BE2C (cell line): ENCODE data around the gene CISD3.

Source experiments
- DNase-seq: peaks from one replicate; pipeline ENCODE4 v3.0.0-alpha.2; 2020
- H3K27me3 ChIP-seq: fragments of 250-450 bp; sonication (Bioruptor Pico); 2 replicates; pipeline ENCODE4 v1.5.1; 2020; ENCODE audit warnings: mild to moderate bottlenecking
- H3K36me3 ChIP-seq: fragments of 250-450 bp; sonication (Bioruptor Pico); 2 replicates; pipeline ENCODE4 v1.5.1; 2020; ENCODE audit warnings: mild to moderate bottlenecking
- H3K4me1 ChIP-seq: fragments of 250-450 bp; sonication (Bioruptor Pico); 2 replicates; pipeline ENCODE4 v1.5.1; 2020
- H3K4me3 ChIP-seq: 2 replicates; pipeline ENCODE4 v1.5.1; 2011; ENCODE audit warnings: low read depth, low read length
- H3K9me3 ChIP-seq: fragments of 250-450 bp; sonication (Bioruptor Pico); 2 replicates; pipeline ENCODE4 v1.5.1; 2020
- TF ChIP-seq, protein P1 (sequence below): IDR thresholded peaks from 2 replicates; pipeline ENCODE4 v1.5.1; 2012; ENCODE audit warnings: mild to moderate bottlenecking, low read depth, low read length

CISD3 gene

GRCh38 chr17:38735161-38735997 is 5.2 kb downstream of the CISD3 start:
- DNase-seq, result peak; percentile 79
- peaks cover 75% of the 10 kb centered on the region for H3K36me3 ChIP-seq

DNA sequence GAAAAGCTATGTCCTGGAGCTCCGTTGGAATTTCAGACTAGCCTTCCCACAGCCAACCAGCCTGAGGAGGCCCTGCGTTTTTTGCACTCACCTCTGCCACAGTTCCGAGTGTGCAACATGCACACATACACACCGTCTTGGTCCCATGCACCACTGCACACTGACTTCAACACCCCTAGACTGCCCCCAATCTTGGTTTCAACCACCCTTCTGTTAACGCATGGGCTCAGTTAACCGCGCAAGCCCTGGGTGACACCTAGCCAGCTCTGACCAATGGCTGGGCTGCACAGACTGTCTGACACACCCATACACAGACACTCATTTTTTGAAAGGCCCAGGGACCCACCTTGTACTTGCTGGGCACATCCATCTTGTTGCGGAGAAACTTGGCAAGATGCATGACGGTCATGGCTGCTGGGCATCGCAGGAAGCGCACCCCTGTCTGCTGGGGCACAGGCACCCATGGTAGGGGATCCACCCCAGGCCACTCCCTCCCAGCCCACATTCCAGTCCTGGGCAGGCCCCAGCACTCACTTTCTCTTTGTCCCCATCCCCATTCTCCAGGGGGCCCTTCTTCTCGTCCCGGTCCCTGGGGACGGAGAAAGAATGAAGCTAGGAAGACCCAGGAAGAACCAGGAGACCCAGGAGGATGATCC is 8.0 kb downstream of the CISD3 start:
- H3K9me3 ChIP-seq, result no peaks in the 10 kb centered on the region
- peaks cover 21% of the 10 kb centered on the region for H3K4me1 ChIP-seq
- TF ChIP-seq, protein P1, sequence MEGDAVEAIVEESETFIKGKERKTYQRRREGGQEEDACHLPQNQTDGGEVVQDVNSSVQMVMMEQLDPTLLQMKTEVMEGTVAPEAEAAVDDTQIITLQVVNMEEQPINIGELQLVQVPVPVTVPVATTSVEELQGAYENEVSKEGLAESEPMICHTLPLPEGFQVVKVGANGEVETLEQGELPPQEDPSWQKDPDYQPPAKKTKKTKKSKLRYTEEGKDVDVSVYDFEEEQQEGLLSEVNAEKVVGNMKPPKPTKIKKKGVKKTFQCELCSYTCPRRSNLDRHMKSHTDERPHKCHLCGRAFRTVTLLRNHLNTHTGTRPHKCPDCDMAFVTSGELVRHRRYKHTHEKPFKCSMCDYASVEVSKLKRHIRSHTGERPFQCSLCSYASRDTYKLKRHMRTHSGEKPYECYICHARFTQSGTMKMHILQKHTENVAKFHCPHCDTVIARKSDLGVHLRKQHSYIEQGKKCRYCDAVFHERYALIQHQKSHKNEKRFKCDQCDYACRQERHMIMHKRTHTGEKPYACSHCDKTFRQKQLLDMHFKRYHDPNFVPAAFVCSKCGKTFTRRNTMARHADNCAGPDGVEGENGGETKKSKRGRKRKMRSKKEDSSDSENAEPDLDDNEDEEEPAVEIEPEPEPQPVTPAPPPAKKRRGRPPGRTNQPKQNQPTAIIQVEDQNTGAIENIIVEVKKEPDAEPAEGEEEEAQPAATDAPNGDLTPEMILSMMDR, result no peak
- DNase-seq, result no peak
- H3K27me3 ChIP-seq, result no peaks in the 10 kb centered on the region
- no peak overlapping the region for H3K4me3 ChIP-seq
- H3K36me3 ChIP-seq, result peaks cover 67% of the 10 kb centered on the region

More at GRCh38 chr17:38735161-38735997, 5.2 kb downstream of the CISD3 start:
- H3K4me1 ChIP-seq, result peaks cover 12% of the 10 kb centered on the region
- H3K4me3 ChIP-seq, result no peak overlapping the region
- TF ChIP-seq, protein P1, result peak; percentile 86
- H3K9me3 ChIP-seq, result no peaks in the 10 kb centered on the region
- no peaks in the 10 kb centered on the region for H3K27me3 ChIP-seq

GRCh38 chr17:38738686-38739085 is 8.5 kb downstream of the CISD3 start:
- H3K36me3 ChIP-seq, result peaks cover 62% of the 10 kb centered on the region
- H3K4me1 ChIP-seq, result peaks cover 27% of the 10 kb centered on the region
- H3K9me3 ChIP-seq, result no peaks in the 10 kb centered on the region
- no peak overlapping the region for H3K4me3 ChIP-seq
- no peak for DNase-seq
- H3K27me3 ChIP-seq, result no peaks in the 10 kb centered on the region
- TF ChIP-seq, protein P1, result no peak

- Histone ChIP-seq H3K4me1 (peaks cover 30% of the 10 kb centered on the region), H3K36me3 (peaks cover 60% of the 10 kb centered on the region), H3K27me3 (no peaks in the 10 kb centered on the region), H3K4me3 (no peak overlapping the region), H3K9me3 (no peaks in the 10 kb centered on the region)
- no peak for DNase-seq
- TF ChIP-seq, protein P1, result no peak
Measured at GRCh38 chr17:38739305-38739704, 9.2 kb downstream of the CISD3 start.

- Histone ChIP-seq H3K4me3 (no peak overlapping the region), H3K9me3 (no peaks in the 10 kb centered on the region), H3K27me3 (no peaks in the 10 kb centered on the region), H3K4me1 (peaks cover 35% of the 10 kb centered on the region), H3K36me3 (peaks cover 53% of the 10 kb centered on the region)
- no peak for DNase-seq
- TF ChIP-seq, protein P1, result no peak
Measured at GRCh38 chr17:38740044-38740443, 9.9 kb downstream of the CISD3 start.

DNA sequence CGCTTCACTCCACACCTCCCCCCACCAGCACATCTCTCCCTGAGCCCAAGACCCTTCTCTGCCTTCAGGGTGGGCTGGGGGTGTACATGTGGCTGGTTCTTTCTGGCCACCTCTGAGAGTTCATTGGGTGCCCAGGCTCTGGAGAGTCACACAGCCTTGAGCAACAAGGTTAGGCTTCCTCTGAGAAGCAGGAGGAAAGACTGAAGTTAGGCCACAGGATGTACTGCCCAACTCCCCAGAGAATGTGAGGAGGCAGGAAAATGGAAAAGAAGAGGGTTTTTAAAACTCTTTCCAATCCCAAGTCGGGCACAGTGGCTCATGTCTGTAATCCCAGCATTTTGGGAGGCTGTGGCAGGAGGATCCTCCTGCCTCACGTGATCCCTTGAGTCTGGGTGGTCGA is 10.7 kb downstream of the CISD3 start:
- H3K27me3 ChIP-seq, result no peaks in the 10 kb centered on the region
- no peaks in the 10 kb centered on the region for H3K9me3 ChIP-seq
- TF ChIP-seq, protein P1, result no peak
- H3K4me3 ChIP-seq, result no peak overlapping the region
- DNase-seq, result no peak
- peaks cover 35% of the 10 kb centered on the region for H3K4me1 ChIP-seq
- peaks cover 46% of the 10 kb centered on the region for H3K36me3 ChIP-seq
